ENCODE measurements around the gene NR1I3. TPM values are rescaled to one million over a fixed set of nuclear protein-coding genes. Genes with fewer than 3 reads are reported as not detected.
"Not testable (repeated sequence)": the region's sequence is repeated elsewhere in the genome, so short reads cannot be mapped to it uniquely, and the experiment has no call there.

Gene NR1I3
- total RNA-seq, 2 experiments from 2014 or later = not detected

- intact Hi-C loops (cut with DNase I, micrococcal nuclease) = loop anchor here (1.0 to 5.0 kb wide), 5 partner anchors 24 to 1336 kb away; partner anchors contain the start of genes NDUFS2 (in 1 of the 2), PPOX (in 1 of the 2), SDHC (in 1 of the 2) and UAP1 (in 1 of the 2)
- H3K4me3 Mint-ChIP-seq = peak overlapping the region; percentile 97
- H3K36me3 Mint-ChIP-seq (ENCODE audit: low read depth) = peaks cover 19% of the 10 kb centered on the region
- H3K9me3 Mint-ChIP-seq (ENCODE audit: low read depth) = no peaks in the 10 kb centered on the region
- DNase-seq (peak; percentile 18), ATAC-seq (no peak)
- H3K27me3 Mint-ChIP-seq = no peaks in the 10 kb centered on the region
- H3K4me1 Mint-ChIP-seq = peaks cover 31% of the 10 kb centered on the region
- ChIA-PET POLR2A (interaction anchor here (0.8 to 1.3 kb wide), 9 partner anchors 15 to 93 kb away, joined by 3 to 16 read pairs (median 5); partner anchors contain the start of genes B4GALT3 and NDUFS2), CTCF (interaction anchor here (0.6 to 7.0 kb wide), 36 partner anchors 10 to 457 kb away, joined by 3 to 108 read pairs (median 6); partner anchors contain the start of genes CFAP126, DEDD, FCER1G and KLHDC9)
- H3K27ac Mint-ChIP-seq = peak overlapping the region; percentile 98
These were observed 11.7 kb downstream of the NR1I3 start for GRCh38 chr1:161226320-161226711.

- Mint-ChIP-seq H3K4me3 (peak within 1 kb of the TSS; percentile 97), H3K36me3 (ENCODE audit: low read depth) (peaks cover 19% of the 10 kb centered on the region), H3K4me1 (peaks cover 33% of the 10 kb centered on the region), H3K27ac (peak within 1 kb of the TSS; percentile 98), H3K9me3 (ENCODE audit: low read depth) (no peaks in the 10 kb centered on the region), H3K27me3 (no peaks in the 10 kb centered on the region)
- DNase-seq (peak; percentile 91), ATAC-seq (peak; percentile 95)
- intact Hi-C loops (cut with DNase I, micrococcal nuclease) = loop anchor here (1.0 to 5.0 kb wide), 15 partner anchors 16 to 1337 kb away; partner anchors contain the start of genes DEDD (in 2 of the 2), NDUFS2 (in 2 of the 2), PPOX (in 2 of the 2) and SDHC (in 2 of the 2)
- POLR2A ChIA-PET = interaction anchor here (0.6 to 1.3 kb wide), 20 partner anchors 9 to 1280 kb away, joined by 3 to 16 read pairs (median 4); partner anchors contain the start of genes B4GALT3, NDUFS2, SDHC and UFC1
- CTCF ChIA-PET = interaction anchor here (0.6 to 7.0 kb wide), 43 partner anchors 10 to 457 kb away, joined by 3 to 108 read pairs (median 4); partner anchors contain the start of genes ADAMTS4, CFAP126, DEDD and FCER1G
These were observed 12.3 kb downstream of the NR1I3 start, which contains the start of gene TOMM40L for GRCh38 chr1:161225534-161226319. TOMM40L (plus strand) TSS chr1:161226060; CDS start chr1:161226490, 430 bp downstream.

GRCh38 chr1:161225178-161225533 lies 12.8 kb downstream of the NR1I3 start:
- ChIA-PET CTCF (interaction anchor here (0.6 to 7.0 kb wide), 41 partner anchors 9 to 456 kb away, joined by 3 to 108 read pairs (median 5); partner anchors contain the start of genes ADAMTS4, CFAP126, DEDD and FCER1G), POLR2A (interaction anchor here (0.6 to 1.3 kb wide), 18 partner anchors 8 to 1279 kb away, joined by 3 to 16 read pairs (median 4); partner anchors contain the start of genes B4GALT3, NDUFS2, SDHC and UFC1)
- intact Hi-C loops (cut with DNase I, micrococcal nuclease) = loop anchor here (1.0 to 5.0 kb wide), 14 partner anchors 16 to 1337 kb away; partner anchors contain the start of genes DEDD (in 2 of the 2), PPOX (in 2 of the 2), B4GALT3 (in 1 of the 2) and NDUFS2 (in 1 of the 2)
- H3K4me1 Mint-ChIP-seq = peaks cover 33% of the 10 kb centered on the region
- DNase-seq = peak; percentile 19
- peaks cover 16% of the 10 kb centered on the region for H3K36me3 Mint-ChIP-seq (ENCODE audit: low read depth)
- H3K27ac Mint-ChIP-seq = peak overlapping the region; percentile 87
- H3K4me3 Mint-ChIP-seq = peak overlapping the region; percentile 14
- H3K9me3 Mint-ChIP-seq (ENCODE audit: low read depth) = no peaks in the 10 kb centered on the region
- H3K27me3 Mint-ChIP-seq = no peaks in the 10 kb centered on the region
- no peak for ATAC-seq

GRCh38 chr1:161224695-161225087 lies 13.3 kb downstream of the NR1I3 start:
- Mint-ChIP-seq H3K4me1 (peaks cover 37% of the 10 kb centered on the region), H3K36me3 (ENCODE audit: low read depth) (peaks cover 14% of the 10 kb centered on the region), H3K27ac (peak overlapping the region; percentile 87)
- not testable (repeated sequence) for ATAC-seq; H3K27me3 Mint-ChIP-seq; DNase-seq; H3K9me3 Mint-ChIP-seq (ENCODE audit: low read depth); H3K4me3 Mint-ChIP-seq
- POLR2A ChIA-PET = interaction anchor here (1.3 kb wide), 1 partner anchor 166 kb away, joined by 4 read pairs; no protein-coding TSS in a partner anchor
- CTCF ChIA-PET = interaction anchor here (1.0 to 7.0 kb wide), 10 partner anchors 14 to 165 kb away, joined by 3 to 108 read pairs (median 5); partner anchors contain the start of genes ADAMTS4 and NDUFS2
- intact Hi-C loops (cut with DNase I, micrococcal nuclease) = loop anchor here (1.0 to 5.0 kb wide), 14 partner anchors 15 to 1338 kb away; partner anchors contain the start of genes DEDD (in 2 of the 2), PPOX (in 2 of the 2), B4GALT3 (in 1 of the 2) and NDUFS2 (in 1 of the 2)

- Mint-ChIP-seq H3K4me1 (peaks cover 41% of the 10 kb centered on the region), H3K9me3 (ENCODE audit: low read depth) (no peaks in the 10 kb centered on the region), H3K4me3 (no peak overlapping the region), H3K27me3 (no peaks in the 10 kb centered on the region), H3K36me3 (ENCODE audit: low read depth) (peaks cover 14% of the 10 kb centered on the region), H3K27ac (no peak overlapping the region)
- ATAC-seq (no peak), DNase-seq (no peak)
- CTCF ChIA-PET = interaction anchor here (1.1 to 7.0 kb wide), 9 partner anchors 13 to 159 kb away, joined by 3 to 108 read pairs (median 4); partner anchors contain the start of gene NDUFS2
- POLR2A ChIA-PET = interaction anchor here (0.5 kb wide), 1 partner anchor 165 kb away, joined by 3 read pairs; no protein-coding TSS in a partner anchor
- intact Hi-C loops (cut with DNase I, micrococcal nuclease) = no loop called here
These were observed 14.0 kb downstream of the NR1I3 start for GRCh38 chr1:161223805-161224694.

GRCh38 chr1:161222175-161223019 lies 15.6 kb downstream of the NR1I3 start:
- CTCF ChIA-PET = interaction anchor here (0.7 to 7.0 kb wide), 10 partner anchors 14 to 600 kb away, joined by 3 to 108 read pairs (median 3); partner anchors contain the start of gene NDUFS2

GRCh38 chr1:161220002-161220401 lies 18.0 kb downstream of the NR1I3 start:
- Mint-ChIP-seq H3K27me3 (no peaks in the 10 kb centered on the region), H3K27ac (no peak overlapping the region), H3K4me3 (no peak overlapping the region), H3K9me3 (ENCODE audit: low read depth) (no peaks in the 10 kb centered on the region), H3K36me3 (ENCODE audit: low read depth) (peaks cover 3% of the 10 kb centered on the region), H3K4me1 (peaks cover 43% of the 10 kb centered on the region)
- ChIA-PET CTCF (interaction anchor here (0.7 to 2.5 kb wide), 9 partner anchors 9 to 162 kb away, joined by 3 to 13 read pairs (median 4); partner anchors contain the start of gene PPOX), POLR2A (no interaction called here)
- no peak for DNase-seq
- intact Hi-C loops (cut with DNase I, micrococcal nuclease) = no loop called here
- no peak for ATAC-seq

More at GRCh38 chr1:161222175-161223019, 15.6 kb downstream of the NR1I3 start:
- H3K36me3 Mint-ChIP-seq (ENCODE audit: low read depth) = no peaks in the 10 kb centered on the region
- DNase-seq (no peak), ATAC-seq (no peak)
- no peak overlapping the region for H3K4me3 Mint-ChIP-seq
- no peak overlapping the region for H3K27ac Mint-ChIP-seq
- no peaks in the 10 kb centered on the region for H3K9me3 Mint-ChIP-seq (ENCODE audit: low read depth)
- H3K27me3 Mint-ChIP-seq = no peaks in the 10 kb centered on the region
- POLR2A ChIA-PET = interaction anchor here (0.8 kb wide), 1 partner anchor 40 kb away, joined by 4 read pairs; no protein-coding TSS in a partner anchor
- peaks cover 50% of the 10 kb centered on the region for H3K4me1 Mint-ChIP-seq
- intact Hi-C loops (cut with DNase I, micrococcal nuclease) = no loop called here

GRCh38 chr1:161219078-161219892 lies 18.7 kb downstream of the NR1I3 start:
- Mint-ChIP-seq H3K36me3 (ENCODE audit: low read depth) (peaks cover 8% of the 10 kb centered on the region), H3K27ac (peak overlapping the region; percentile 4), H3K27me3 (no peaks in the 10 kb centered on the region), H3K4me3 (no peak overlapping the region), H3K9me3 (ENCODE audit: low read depth) (no peaks in the 10 kb centered on the region), H3K4me1 (peaks cover 45% of the 10 kb centered on the region)
- intact Hi-C loops (cut with DNase I, micrococcal nuclease) = no loop called here
- POLR2A ChIA-PET = interaction anchor here (0.6 kb wide), 1 partner anchor 59 kb away, joined by 3 read pairs; no protein-coding TSS in a partner anchor
- no peak for ATAC-seq
- DNase-seq = no peak
- CTCF ChIA-PET = interaction anchor here (0.7 to 2.5 kb wide), 11 partner anchors 9 to 164 kb away, joined by 3 to 13 read pairs (median 4); partner anchors contain the start of gene PPOX

Data from activated CD4-positive, alpha-beta T cell treated with anti-CD3 and anti-CD28 coated beads for 36 hours (primary cell).